Lower lobe of right lung (tissue), 2 donors: ENCODE measurements around the gene DEPDC1. TPM values are rescaled to one million over a fixed set of nuclear protein-coding genes. Genes with fewer than 3 reads are reported as not detected.

ENCODE experiments used
- ATAC-seq, 2 donors: fragments of 200-7000 bp; cut with Tn5 transposase; one replicate each; pipeline ENCODE4 v1.9.1; 2020 to 2022; ENCODE audit warnings: mild to moderate bottlenecking in 2 of 2, moderate library complexity in 2 of 2
- DNase-seq: peaks from one replicate; pipeline ENCODE4 v3.0.0-alpha.2; 2020
- H3K27ac ChIP-seq: fragments of 200-600 bp; one replicate; pipeline ENCODE4 v1.8.0; 2022
- H3K27me3 ChIP-seq: fragments of 200-600 bp; one replicate; pipeline ENCODE4 v1.8.0; 2022; ENCODE audit warnings: low read depth
- H3K36me3 ChIP-seq: fragments of 200-600 bp; one replicate; pipeline ENCODE4 v1.8.0; 2022; ENCODE audit warnings: mild to moderate bottlenecking
- H3K4me1 ChIP-seq: fragments of 200-600 bp; one replicate; pipeline ENCODE4 v1.8.0; 2022
- H3K4me3 ChIP-seq: fragments of 200-600 bp; one replicate; pipeline ENCODE4 v1.8.0; 2022; ENCODE audit warnings: mild to moderate bottlenecking
- H3K9me3 ChIP-seq: fragments of 200-600 bp; one replicate; pipeline ENCODE4 v1.8.0; 2022
- CTCF ChIP-seq: fragments of 200-600 bp; IDR thresholded peaks from one replicate; pipeline ENCODE4 v1.8.0; 2022; ENCODE audit warnings: antibody characterized with exemption, mild to moderate bottlenecking
- intact Hi-C: fragments of 100-400 bp; cut with DNase I; formaldehyde crosslinking; loops from one replicate; pipeline ENCODE4 v1.11.0; 2022
- long read RNA-seq: library from polyadenylated mRNA; unstranded; transcript quantifications from one replicate; pipeline ENCODE4 v2.0.0, GENCODE V29; 2021
- total RNA-seq: library from RNA; stranded (reverse); fragmentation: NEBNext Ultra II Directional; extraction: Animal tissue kit (Norgen Biotek cat#: 25700); gene quantifications from one replicate; pipeline ENCODE4 v1.2.1, GENCODE V29; 2021
- donor health status: DM: no; HTN: yes; CAD: no; lungs with severe emphysema.

The DEPDC1 gene
- 1.2 TPM for total RNA-seq
- long read RNA-seq = 0 reads

GRCh38 chr1:68496680-68497357 is at the start of gene DEPDC1:
DEPDC1 (minus strand) TSS chr1:68497082; CDS start chr1:68496999, 83 bp downstream.
- TF ChIP-seq CTCF = no peak
- Histone ChIP-seq H3K4me3 (peak within 1 kb of the TSS; percentile 68), H3K27ac (no peak within 1 kb of the TSS), H3K9me3 (no peaks in the 10 kb centered on the region), H3K27me3 (no peaks in the 10 kb centered on the region), H3K36me3 (no peaks in the 10 kb centered on the region), H3K4me1 (peaks cover 18% of the 10 kb centered on the region)
- intact Hi-C loops = no loop called here
- DNase-seq (peak; percentile 97), ATAC-seq (peak; percentile 100)

- TF ChIP-seq CTCF = no peak
Measured at GRCh38 chr1:68544651-68545050, 47.8 kb upstream of the DEPDC1 start.

GRCh38 chr1:68542586-68542985 is 45.7 kb upstream of the DEPDC1 start:
- no peaks in the 10 kb centered on the region for H3K27me3 ChIP-seq
- intact Hi-C loops = no loop called here
- no peak for TF ChIP-seq CTCF
- no peak overlapping the region for H3K27ac ChIP-seq
- no peaks in the 10 kb centered on the region for H3K36me3 ChIP-seq
- H3K4me3 ChIP-seq = no peak overlapping the region
- no peaks in the 10 kb centered on the region for H3K4me1 ChIP-seq
- H3K9me3 ChIP-seq = no peaks in the 10 kb centered on the region
- ATAC-seq (no peak), DNase-seq (no peak)

More at GRCh38 chr1:68544651-68545050, 47.8 kb upstream of the DEPDC1 start:
- Histone ChIP-seq H3K27me3 (no peaks in the 10 kb centered on the region), H3K36me3 (no peaks in the 10 kb centered on the region), H3K4me3 (no peak overlapping the region), H3K9me3 (no peaks in the 10 kb centered on the region), H3K4me1 (no peaks in the 10 kb centered on the region), H3K27ac (no peak overlapping the region)
- DNase-seq (no peak), ATAC-seq (no peak)
- intact Hi-C loops = no loop called here

GRCh38 chr1:68538941-68539340 is 42.1 kb upstream of the DEPDC1 start:
- no peaks in the 10 kb centered on the region for H3K9me3 ChIP-seq
- TF ChIP-seq CTCF = no peak
- ATAC-seq = no peak
- H3K36me3 ChIP-seq = no peaks in the 10 kb centered on the region
- H3K27ac ChIP-seq = no peak overlapping the region
- intact Hi-C loops = no loop called here
- no peaks in the 10 kb centered on the region for H3K4me1 ChIP-seq
- H3K4me3 ChIP-seq = no peak overlapping the region
- H3K27me3 ChIP-seq = no peaks in the 10 kb centered on the region
- DNase-seq = no peak

- no peak overlapping the region for H3K27ac ChIP-seq
- no peaks in the 10 kb centered on the region for H3K9me3 ChIP-seq
- no peak for TF ChIP-seq CTCF
- H3K27me3 ChIP-seq = no peaks in the 10 kb centered on the region
- no peak for DNase-seq
- ATAC-seq = no peak
- H3K4me1 ChIP-seq = no peaks in the 10 kb centered on the region
- H3K36me3 ChIP-seq = no peaks in the 10 kb centered on the region
- intact Hi-C loops = no loop called here
- H3K4me3 ChIP-seq = no peak overlapping the region
Measured at GRCh38 chr1:68528243-68528642, 31.4 kb upstream of the DEPDC1 start.
